SHP77 treated with DMSO at 0.1 percent for 48 hours (cell line): ENCODE data around the gene CR1L.
"Not testable (repeated sequence)": the region's sequence is repeated elsewhere in the genome, so short reads cannot be mapped to it uniquely, and the experiment has no call there.

ENCODE experiments used
- DNase-seq: peaks from one replicate; lab custom pipeline; 2025; lab: John Stamatoyannopoulos, UW

The CR1L gene

DNA sequence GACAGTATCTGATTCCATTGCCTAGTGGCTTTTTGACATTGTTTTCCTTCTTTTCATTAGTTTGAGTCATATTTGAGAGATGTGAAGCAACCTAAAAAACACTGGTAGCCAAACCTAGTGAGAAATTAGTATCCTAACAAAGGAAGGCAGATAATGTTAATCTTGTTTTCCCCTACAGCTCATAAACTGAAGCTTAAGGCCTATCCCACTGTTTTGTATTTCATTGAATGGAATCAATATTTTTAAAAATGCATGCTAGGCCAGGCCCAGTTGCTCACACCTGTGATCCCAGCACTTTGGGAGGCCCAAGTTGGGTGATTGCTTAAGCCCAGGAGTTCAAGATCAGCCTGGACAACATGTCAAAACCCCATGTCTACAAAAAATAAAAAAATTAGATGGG, 1.2 kb downstream of the CR1L start:
- no peak for DNase-seq

DNA sequence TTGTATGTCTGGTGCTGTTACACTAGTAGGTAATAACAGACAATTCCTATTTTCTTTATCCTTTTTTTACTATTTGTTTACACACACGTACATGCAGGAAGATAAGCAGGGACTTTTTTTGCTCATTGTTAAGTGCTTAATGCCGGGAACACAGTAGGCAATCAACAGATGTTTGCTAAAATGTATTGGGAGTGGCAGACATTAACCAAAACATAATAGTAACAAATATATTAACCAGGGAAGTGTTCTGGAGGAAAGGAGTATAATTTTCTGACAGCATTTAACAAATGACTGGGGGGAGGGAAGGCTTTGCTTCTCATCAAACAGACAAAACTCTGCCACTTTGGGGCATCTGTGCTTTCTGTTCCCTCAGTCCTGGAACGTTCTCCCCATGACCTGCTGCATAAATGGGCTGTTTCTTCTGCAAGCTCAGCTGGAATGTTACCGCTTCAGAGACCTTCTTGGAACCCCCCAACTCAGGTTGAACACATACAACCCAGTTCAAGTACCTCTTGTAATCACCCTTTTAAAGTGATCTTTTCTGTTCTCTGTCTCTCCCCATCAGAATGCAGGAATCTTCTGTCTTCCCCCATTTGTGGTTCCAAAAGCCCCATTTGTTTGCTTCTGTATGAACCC, 2.1 kb downstream of the CR1L start:
- no peak for DNase-seq

DNA sequence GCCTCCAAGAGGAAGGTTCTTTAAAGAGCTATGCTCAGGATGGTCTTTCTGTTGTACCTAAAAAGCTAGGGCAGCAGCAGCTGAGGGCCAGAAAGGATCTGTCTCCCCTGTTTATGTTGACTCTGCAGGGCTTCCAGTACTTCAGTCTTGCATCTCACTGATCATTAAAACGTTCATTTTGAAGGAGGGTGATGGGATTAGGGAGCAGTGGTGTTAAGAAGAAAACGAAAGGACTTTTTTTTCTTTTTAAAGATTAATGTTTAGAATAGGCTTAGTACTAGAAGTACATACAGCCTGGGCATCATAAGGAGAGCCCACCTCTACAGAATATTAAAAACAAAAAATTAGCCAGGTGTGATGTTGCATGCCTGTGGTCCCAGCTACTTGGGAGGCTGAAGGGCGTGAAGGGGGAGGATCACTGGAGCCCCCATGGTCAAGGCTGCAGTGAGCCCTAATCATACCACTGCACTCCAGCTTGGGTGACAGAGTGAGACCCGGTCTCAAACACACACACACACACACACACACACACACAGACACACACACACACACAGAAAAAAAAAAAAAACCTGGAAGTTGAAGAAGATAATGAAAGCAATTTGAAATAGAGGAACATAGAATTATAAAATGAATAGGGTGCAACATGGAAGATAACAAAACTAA, 2.9 kb downstream of the CR1L start:
- DNase-seq, result no peak

DNA sequence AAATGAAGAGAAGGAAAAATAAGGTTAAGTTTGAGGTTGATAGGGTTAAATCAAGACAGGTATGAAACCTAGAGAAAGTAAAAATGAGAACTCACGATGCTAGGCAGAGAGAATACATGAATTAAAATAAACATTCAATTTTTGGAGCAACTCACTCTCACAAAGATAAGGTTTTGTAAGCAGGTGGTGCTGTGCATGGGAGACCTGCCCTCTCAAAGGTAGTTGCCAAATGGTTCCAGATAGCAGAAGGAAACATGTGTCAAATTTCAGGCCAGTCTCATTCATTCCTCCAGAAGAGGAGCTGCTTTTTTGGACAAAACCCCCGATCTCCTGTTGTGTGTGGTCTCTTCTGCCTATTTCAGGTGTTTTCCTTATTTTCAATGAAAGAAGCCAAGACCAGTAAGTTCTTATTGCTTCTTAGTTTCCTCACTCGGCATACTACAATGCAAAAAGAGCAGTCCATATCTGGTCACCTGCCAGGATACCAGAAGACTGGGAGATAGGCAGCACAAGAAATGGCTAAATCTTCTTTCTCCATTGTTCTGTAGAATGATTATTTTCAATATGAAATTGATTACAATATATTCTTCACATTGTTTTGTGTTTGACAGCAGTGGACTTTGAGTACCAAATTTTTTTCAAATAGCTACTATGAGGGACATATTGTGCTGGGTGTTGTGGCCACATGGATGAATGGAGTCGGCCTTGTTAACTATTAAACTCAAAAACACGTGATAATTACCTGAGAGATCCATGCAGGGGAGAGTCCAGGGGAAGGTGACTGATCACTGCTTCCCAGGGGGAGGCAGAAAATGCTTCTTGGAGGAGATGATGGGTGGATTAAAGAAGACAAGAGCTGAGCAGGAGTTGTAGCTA, 3.6 kb downstream of the CR1L start:
- DNase-seq, result no peak

DNA sequence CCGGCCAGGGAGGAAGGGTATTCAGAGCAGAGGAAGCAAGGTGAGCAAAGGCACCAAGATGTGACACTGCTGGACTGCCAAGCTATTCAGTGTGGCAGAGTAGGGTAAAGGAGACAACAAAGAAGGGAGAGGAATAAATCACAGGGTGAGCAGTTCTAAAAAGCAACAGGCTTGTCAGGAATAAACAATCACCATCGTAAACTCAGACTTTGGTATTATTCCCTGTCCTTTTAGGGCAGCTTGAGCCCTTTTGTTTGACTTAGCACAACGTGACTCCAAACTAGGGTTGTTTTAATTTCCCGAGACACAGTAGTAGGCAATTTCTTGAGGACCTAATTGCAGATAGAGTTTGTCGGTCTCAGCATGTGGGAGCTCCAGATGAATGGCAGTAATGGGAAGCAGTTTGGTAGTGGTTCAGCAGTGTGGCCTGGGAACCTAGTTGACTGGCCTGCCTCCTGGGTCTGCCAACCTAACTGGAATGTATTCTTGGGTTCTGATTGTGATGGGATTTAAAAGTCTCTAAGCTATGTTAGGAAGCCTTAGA, 4.3 kb downstream of the CR1L start:
- DNase-seq, result no peak

DNA sequence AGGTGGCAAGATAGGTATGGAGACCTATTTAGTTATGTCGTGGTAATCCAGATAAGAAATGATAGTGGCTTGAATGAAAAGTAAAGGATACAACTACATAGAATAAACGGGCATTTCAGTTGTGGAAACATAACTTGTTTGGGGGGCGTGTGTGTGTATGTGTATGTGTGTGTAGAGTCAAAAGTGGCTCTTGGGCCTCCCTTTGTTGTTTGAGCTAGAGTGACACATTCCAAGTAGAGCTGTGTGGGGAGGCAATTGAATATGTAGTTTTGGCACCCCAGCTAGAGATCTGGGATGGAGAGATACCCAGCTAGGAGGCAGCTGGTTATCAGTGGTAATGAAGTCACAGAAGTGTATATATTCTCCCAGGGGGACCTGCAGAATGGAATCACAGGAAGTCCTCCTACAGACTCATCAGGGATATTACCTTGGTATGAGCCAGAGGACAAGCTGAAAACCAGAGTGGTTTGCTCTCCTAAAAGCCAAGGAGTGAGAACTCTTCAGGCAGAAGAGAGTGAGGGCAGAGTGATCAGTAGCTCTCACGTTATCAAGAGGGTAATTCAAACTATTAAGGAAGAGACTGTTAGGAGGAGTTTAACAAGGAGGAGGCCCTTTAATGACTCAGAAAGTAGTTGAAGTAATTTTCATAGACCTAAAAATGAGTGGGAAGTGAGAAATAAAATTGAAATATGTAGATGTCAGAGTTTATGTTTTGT, 5.1 kb downstream of the CR1L start:
- DNase-seq, result no peak

DNA sequence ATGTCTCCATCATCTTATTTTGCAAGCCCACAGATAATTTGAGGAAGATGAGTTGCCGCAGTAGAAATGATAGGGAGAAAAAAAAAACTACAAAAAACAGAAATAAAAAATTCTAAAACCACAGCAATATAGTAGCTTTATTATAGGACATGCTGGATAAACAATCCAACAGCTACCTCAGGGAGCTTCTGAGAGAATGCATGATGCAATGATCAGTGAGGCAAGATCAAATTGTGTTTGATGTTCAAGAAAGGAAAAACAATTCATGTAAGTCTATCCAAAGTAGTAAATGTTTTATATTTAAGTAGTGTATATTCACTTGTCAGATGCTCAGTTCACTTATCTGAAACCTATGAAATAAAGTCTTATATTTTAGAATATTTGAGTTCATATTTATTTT, 6.7 kb downstream of the CR1L start:
- DNase-seq, result no peak

DNA sequence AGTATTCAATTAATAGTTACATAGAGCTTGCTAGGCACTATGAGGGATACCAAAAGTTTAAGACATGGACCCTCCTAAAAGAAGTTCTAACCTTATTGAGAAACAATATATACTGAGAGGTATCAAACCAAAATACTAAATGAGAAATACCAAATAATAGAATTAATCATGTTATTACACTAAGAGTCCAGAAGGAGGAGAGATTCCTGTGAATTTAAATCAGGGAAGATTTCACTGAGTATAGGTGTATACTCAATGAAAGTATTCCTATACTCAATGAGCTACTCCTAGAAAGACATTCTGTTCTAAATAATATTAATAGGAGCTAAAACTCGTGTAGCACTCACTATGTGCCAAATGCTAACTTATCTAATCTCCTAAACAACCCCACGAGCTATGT, 9.4 kb downstream of the CR1L start:
- no peak for DNase-seq

DNA sequence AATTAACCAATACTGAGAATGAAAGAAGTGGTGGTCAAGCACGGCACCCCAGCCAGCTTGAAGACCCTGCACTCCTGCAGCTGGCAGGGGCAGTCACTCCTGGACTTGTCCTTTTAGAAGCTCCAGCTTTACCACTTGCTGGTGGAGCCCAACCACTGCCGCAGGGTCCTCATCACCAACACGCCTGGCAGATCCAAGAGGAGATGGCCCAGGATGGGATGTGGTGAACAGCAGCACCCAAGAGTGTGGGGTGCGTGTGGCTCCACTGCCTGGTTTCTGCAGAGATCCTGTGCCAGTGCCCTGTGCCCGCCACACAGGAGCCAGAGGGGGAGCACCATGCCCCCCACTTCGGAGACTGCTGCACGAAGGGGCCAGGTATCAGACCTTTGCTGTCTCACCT, 13.5 kb downstream of the CR1L start:
- DNase-seq, result no peak

DNA sequence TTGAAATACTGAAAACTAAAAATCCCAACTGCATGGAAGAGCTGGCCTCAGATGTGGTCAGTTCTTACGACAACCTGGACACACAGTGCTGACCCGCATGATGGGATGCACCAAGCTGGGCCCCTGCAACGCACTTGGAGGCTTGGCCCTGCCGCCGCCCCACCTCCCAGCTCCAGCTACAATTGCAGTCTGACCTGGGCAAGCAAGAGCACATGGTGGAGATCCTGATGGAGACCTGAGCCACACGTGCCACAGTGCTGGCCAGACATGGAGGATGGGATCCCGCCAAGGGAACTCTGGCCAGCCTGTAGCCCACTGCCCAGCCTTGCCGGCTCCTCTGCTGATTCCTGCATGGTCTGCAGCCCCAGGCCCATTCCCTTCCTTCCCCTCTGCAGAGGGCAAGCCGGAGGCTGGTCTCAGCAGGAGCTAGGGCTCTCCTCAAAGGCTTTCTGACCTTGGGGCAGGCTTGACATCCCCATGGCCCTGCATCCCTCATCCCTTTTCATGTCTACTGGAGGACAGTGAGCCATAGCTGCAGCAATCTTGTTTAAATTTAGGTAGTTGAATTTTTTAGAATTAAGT, 14.1 kb downstream of the CR1L start:
- DNase-seq, result no peak

DNA sequence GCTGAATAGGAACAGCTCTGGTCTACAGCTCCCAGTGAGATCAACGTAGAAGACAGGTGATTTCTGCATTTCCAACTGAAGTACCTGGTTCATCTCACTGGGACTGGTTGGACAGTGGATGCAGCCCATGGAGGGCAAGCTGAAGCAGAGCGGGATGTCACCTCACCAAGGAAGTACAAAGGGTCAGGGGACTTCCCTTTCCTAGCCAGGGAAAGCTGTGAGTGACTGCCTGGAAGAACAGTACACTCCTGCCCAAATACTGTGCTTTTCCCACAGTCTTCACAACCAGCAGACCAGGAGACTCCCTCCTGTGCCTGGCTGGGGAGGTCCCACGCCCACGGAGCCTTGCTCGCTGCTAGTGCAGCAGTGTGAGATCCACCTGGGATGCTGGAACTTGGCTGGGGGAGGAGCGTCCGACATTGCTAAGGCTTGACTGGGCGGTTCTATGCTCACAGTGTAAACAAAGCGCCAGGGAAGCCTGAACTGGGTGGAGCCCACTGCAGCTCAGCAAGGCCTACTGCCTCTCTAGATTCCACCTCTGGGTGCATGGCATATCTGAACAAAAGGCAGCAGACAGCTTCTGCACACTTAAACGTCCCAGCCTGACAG, 14.7 kb downstream of the CR1L start:
- peak; percentile 6 for DNase-seq

DNA sequence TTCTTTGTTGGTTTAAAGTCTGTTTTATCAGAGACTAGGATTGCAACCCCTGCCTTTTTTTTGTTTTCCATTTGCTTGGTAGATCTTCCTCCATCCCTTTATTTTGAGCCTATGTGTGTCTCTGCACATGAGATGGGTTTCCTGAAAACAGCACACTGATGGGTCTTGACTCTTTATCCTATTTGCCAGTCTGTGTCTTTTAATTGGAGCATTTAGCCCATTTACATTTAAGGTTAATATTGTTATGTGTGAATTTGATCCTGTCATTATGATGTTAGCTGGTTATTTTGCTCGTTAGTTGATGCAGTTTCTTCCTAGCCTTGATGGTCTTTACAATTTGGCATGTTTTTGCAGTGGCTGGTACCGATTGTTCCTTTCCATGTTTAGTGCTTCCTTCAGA, 16.5 kb downstream of the CR1L start:
- DNase-seq, result not testable (repeated sequence)

DNA sequence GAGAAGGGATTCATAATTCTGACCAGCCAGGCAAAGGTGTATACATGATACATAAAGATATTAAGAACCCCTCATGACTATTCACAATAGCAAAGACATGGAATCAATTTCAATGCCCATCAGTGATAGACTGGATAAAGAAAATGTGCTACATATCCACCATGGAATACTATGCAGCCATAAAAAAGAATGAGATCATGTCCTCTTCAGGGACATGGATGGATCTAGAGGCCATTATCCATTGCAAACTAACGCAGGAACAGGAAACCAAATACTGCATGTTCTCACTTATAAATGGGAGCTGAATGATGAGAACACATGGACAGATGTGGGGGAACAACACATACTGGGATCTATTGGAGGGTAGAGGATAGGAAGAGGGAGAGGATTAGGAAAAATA, 21.4 kb downstream of the CR1L start:
- DNase-seq, result no peak

DNA sequence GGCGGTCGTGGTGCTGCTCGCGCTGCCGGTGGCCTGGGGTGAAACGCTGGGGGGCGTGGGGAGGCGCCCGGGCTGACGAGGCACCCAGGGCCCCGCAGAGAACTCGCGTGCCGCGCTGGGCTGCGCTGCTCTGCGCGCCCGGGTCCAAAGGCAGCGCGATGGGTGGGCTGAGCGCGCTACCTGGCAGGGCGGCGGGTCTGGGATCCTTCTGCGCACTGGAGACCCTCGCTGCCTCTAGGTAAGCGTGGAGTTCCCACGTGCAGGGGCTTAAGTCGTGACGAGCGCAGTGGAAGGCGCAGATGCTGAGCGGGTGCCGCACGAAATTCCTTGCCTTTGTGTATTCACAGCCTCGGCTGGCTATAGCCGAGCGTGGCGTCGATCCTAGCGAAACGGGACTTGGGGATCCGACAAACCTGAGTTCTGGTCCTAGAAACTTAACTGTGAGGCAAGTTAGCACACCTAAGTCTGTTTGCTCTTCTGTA, 24.6 kb downstream of the CR1L start:
- DNase-seq, result no peak

DNA sequence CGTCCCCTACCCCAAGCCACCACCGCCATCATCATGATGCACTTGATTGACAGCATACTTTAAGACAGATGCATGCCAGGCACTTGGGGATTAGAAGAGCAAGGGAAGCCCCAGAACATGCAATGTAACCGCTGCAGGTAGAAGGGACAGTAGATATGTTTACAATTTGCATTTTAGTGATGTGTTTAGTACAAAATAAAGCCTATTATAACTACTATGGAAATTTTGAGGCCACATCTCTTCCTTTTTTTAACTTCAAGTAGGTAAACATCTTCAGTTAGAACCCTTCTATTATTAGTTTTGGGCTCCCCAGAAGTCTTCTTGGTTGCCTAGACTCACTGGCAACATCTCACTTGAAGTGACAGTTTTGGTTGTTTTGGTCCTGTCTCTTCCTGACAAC, 25.3 kb downstream of the CR1L start:
- DNase-seq, result no peak

DNA sequence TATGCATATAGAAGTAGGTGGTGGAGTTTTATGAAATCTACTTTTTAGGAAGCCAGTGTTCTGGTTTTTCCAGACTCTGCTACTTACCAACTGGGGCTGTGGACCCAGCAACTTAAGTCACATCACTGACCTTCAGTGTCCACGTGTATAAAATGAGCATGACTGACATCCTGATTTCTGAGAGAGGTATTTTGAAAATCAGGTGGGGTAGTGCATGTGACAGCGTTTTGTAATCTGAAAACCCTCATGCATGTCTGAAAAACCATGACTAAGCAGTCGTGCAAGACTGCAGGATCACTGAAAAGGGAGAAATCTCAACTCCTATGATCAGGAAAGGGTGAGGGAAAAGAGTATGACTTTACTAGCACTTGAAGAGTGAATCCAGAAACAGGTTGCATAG, 26.1 kb downstream of the CR1L start:
- no peak for DNase-seq

DNA sequence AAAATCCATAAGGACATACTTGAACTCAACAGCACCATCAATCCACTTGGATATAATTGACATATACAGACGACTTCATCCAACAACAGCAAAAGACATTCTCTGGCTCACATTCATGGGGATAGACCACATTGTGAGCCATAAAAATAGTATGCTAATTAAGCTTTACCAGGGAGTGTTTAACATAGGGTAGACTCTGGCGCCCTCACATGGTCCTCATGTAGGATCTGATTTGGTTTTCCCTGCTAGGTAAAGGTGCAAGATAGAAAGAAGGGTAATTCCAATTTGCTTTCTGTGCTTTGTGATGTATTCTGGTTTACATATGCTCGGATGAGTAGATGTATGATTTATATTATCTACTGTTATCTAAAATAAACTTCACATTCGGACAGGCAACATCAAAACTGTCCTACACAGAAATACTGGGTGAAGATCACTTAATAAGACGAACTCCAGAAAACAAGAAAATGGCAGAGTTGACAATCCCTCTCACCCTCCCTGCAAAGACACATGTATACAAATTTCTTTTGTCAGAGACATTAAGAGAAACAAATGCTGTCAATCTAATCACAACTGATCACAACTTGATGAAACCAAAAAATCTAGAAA, 27.7 kb downstream of the CR1L start:
- DNase-seq, result peak; percentile 54

DNA sequence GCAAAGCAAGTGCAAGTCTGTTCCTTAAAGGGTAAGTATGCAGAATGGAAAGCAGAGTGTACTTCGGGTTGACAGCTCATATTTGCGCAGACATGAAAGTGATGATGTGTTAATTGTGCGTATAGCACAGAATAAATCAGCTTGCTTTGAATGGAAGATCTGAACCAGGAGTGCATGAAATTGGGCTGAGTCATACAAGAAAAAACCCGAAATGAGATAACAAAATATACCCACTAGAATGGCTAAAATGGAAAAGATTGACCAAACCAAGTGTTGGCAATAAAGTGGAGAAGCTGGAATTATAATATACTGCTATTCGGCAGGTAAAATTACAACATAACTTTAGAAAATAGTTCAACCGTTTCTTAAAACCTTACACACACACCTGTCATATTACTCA, 28.5 kb downstream of the CR1L start:
- no peak for DNase-seq

DNA sequence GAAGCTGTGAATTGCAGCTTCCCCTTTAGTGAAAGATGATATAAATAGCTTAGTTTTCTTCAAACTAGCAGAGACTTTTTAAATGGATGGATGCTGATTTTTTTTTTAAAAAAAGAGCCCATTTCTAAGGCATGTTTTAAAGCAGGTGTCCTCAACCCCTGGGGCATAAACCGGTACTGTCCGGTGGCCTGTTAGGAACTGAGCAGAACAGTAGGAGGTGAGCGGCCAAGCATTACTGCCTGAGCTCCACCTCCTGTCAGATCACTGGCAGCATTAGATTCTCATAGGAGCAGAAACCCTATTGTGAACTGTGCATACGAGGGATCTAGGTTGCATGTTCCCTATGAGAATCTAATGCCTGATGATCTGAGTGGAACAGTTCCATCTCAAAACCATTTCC, 31.2 kb downstream of the CR1L start:
- DNase-seq, result no peak

DNA sequence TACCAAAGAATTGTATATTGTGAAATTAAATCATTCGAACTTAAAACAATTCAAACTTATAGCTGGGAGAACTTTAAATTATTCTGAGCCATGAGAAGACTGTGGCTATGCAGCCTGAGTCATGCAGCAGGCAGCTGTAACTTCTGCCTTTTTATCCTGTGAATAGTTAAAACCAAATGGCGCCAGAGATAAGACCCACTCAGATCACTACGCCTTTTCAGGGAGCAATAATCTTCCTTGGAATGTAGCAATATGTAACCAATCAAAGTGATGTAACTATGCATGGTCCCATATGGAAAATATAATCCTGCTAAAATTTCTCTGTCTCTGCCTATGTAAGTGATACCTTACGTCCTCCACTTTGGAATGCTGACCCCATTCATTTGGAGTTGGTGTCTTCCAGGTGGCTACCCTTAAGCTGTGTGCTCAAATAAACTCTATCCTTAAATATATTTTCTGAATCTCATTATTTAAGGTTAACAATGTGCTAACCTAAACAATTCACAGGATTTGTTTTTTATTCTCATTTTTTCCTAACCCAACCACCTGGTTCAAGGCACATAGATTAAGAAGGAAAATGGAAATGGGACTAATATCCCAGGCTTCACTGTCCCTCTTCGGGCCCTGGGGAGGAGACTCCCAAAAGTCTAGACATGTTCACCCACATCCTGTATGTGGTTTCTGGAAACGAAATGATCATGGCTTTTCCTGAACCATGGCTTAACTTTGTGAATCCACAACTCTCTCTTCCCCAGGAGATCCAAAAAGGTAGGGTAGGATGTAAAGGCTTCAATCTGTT, 35.9 kb downstream of the CR1L start:
- not testable (repeated sequence) for DNase-seq
